ENCODE measurements around the gene C1QB.

The C1QB gene

DNA sequence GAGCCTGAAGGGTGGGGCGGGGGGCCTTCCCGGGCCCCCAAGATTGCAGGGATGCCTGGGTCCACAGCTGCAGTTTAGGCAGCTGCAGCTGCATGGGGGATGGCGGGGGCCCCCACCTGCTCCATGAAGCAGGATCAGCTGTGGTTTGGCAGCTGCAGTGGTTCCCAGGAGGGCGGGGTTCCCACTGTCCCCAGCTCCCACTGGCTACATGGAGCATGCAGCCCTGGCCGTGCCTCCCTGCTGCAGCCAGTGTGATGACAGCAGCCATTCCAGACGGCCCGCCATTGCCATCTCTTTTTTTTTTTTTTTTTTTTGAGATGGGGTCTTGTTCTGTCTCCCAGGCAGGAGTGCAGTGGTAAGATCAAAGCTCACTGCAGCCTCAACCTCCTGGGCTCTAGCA lies 17.6 kb upstream of the C1QB start:
- DNase-seq, result no peak

DNA sequence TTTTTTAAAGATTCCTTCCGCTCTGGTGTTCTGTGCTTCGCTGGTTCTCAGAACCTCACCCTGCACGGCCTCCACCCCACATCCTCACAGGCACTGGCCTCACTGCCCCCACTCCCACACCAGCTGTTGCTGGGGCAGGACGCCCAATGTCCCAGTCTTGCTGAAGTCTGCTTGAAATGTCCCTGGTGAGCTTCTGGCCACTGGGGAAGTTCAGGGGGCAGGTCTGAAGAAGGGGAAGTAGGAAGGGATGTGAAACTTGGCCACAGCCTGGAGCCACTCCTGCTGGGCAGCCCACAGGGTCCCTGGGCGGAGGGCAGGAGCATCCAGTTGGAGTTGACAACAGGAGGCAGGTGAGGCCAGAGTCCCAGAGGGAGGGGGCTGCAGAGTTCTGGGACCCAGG lies 16.7 kb upstream of the C1QB start, which contains the start of gene C1QA:
Gene C1QA, plus strand, starts transcription at position 276 of the 400 bp plus-strand sequence. CDS start 989 bp downstream, outside the sequence.
- DNase-seq, result no peak

DNA sequence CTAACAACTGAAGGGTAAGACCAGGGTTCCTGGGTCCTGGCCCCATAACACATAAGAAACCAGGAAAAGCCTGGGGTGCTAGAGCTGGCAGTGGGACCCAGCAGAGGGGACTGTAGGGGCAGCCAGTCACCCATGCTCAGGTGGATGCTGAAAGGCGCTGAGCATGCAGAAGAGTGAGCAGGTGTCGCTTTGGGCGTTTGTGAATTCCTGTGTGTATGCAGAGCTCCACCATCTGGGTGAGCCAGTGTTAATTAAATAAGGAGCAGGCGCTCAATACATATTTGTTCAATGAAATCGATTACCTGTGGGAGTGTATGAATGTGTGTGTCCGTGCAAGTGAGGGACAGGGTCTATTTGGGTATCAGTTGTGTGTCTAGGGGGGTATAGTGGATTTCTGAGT lies 16.1 kb upstream of the C1QB start:
- DNase-seq, result no peak

DNA sequence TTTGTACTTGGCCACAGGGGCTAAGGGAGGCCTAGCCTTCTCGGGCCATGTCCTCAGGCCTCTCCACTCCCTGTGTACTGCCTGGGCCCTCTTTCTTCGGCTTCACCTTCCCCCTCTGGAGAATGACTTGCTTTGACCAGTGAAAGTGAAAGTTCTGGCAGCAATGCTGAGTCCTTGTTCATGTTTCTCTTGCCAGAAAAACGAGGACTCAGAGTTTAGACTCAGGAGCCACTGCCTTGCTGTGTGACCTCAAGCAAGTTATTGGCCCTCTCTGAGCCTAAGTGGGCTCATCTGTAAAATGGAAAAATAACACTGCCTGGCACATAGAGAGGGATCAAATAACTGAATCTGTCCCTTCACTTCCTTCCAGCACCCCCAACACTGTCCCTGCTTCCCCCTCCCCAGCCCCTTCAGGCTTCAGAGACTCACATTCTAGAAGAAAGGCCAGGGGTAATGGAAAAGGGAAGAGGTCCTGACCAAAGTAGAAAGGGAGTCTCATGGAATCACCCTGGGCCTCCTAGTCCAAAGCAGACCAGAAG lies 15.1 kb upstream of the C1QB start:
- no peak for DNase-seq

DNA sequence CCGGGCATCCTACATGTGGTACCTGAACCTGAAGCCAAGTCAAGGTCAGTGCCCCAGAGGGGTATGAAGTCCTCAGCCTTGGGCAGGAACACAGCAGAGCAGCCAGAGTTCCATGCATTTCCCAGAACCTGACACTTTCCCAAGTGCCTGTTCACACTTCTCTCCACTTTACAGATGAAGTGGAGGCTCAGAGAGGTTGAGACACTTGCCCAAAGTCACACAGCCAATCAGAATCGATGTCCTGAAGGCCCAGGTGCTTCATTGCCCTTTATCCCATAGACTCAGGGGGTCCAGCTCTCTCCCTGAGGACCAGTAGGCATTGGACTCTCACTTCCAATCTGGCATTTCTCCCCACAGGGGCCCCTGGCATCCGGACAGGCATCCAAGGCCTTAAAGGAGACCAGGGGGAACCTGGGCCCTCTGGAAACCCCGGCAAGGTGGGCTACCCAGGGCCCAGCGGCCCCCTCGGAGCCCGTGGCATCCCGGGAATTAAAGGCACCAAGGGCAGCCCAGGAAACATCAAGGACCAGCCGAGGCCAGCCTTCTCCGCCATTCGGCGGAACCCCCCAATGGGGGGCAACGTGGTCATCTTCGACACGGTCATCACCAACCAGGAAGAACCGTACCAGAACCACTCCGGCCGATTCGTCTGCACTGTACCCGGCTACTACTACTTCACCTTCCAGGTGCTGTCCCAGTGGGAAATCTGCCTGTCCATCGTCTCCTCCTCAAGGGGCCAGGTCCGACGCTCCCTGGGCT lies 14.4 kb upstream of the C1QB start:
- no peak for DNase-seq

DNA sequence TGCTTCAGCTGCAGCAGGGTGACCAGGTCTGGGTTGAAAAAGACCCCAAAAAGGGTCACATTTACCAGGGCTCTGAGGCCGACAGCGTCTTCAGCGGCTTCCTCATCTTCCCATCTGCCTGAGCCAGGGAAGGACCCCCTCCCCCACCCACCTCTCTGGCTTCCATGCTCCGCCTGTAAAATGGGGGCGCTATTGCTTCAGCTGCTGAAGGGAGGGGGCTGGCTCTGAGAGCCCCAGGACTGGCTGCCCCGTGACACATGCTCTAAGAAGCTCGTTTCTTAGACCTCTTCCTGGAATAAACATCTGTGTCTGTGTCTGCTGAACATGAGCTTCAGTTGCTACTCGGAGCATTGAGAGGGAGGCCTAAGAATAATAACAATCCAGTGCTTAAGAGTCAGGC lies 13.8 kb upstream of the C1QB start:
- no peak for DNase-seq

DNA sequence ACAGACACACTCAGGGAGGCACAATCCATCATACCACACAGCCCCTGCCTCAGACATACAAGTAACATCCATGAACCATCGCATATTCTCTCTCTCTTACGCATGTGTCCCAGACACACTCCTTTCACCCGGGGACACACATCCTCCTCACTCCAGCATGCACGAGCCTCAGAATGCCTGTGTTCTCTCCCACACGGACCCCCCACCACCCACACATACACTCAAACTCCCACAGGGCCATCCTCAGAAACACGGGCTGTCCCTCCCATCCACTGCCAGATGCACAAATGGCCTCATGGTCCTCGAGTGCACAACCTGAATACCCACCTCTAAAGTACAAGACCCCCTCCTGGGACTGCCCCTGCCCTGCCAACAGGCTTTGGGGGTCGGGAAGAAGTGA lies 11.8 kb upstream of the C1QB start:
- no peak for DNase-seq

DNA sequence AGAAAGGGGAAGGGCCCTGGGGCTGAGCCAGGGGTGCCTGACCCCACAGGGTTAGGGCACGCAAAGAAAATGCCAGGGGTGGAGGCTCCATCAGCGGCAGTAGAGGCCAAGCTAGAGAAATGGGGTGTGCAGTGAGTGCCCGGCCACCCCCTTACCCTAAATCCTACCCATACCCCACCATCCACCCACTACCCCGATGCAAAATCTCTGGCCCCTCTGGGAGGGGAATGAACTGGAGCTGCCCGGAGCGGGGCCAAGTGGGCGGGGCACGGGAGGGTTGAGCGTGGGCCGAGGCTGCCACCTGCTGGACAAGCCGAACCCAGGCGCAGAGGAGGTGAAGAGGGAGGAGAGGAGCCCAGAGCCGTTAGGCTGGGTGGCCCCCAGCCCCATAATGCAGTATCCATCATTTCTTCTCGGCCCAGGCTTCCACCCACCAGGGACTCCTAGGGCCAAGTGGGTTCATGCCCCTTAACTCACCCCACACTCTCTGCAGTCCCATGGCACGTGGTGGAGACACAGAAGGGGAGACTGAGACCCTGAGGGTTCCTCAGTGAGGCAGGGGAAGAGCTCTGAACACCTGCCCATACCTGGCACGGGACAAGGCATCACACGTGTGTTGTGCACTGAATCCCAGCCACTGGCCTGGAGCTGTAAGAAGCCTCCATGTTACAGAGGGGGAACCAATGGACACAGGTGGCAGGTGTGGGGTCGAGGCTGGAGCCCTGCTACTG lies 11.0 kb upstream of the C1QB start:
- peak; percentile 77 for DNase-seq

DNA sequence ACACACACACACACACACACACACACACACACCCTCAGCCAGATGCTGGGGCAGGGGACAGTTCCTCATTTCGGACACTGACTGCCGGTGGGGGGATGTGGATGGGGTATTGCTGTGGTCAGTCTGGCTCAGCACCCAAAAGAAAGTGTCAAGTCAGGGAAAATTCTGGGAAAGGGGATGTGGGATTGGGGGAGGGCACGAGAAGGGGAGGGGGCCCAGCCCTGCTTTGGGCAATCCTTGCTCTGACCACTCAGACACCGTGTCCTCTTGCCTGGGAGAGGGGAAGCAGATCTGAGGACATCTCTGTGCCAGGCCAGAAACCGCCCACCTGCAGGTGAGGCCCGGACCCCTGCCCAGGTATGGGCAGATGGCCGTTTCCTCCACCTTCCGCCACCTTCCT lies 9.7 kb upstream of the C1QB start, which contains the start of gene C1QC:
Gene C1QC, plus strand, starts transcription at position 253 of the 400 bp plus-strand sequence. CDS start 391 bp downstream, outside the sequence.
- no peak for DNase-seq

DNA sequence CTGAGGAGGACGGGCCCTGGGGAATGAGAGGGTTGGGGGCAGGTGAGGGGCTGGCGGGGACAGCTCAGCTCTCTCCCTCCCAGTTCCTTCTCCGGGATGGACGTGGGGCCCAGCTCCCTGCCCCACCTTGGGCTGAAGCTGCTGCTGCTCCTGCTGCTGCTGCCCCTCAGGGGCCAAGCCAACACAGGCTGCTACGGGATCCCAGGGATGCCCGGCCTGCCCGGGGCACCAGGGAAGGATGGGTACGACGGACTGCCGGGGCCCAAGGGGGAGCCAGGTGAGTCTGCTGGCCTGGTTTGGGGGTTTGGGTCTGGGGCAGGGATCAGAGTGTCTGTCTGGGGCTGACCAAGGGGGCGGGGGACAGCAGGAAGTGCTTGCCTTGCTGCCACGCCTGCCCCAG lies 9.1 kb upstream of the C1QB start:
- DNase-seq, result no peak

DNA sequence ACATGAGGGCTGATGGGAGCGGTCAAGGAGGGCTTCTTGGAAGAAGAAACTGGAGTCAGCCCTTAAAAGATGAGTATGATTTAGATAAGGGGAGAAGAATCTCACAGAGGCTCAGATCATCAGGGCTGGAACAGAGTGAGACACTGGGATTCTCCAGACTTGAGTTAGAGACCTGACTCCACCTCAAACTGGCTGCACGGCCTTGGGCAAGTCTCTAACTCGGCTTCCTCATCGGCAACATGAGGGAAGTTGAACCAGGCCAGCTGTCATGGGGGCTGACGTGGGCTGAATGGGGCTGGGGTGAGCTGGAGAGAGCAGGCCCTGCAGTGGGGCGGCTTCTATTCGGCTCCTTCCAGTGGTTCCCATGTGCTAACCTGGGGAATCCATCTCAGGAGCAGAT lies 7.1 kb upstream of the C1QB start:
- no peak for DNase-seq

DNA sequence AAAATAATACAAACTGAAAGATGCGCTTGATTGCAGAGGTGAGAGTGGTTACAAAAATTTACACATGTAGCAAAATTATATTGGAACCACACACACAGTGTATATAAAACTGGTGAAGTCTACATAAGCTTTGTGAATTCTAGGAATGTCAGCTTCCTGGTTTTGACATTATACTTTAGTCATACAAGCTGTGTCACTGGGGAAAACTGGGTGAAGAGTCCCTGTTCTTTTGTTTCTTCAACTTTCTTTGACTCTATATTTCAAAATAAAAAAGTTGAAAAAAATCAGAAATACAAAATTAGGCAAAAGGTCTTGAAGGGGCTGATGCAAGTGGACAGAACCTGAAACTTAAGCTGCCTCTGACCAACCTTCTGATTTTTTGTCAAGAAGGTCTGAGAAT lies 6.7 kb upstream of the C1QB start:
- DNase-seq, result no peak

DNA sequence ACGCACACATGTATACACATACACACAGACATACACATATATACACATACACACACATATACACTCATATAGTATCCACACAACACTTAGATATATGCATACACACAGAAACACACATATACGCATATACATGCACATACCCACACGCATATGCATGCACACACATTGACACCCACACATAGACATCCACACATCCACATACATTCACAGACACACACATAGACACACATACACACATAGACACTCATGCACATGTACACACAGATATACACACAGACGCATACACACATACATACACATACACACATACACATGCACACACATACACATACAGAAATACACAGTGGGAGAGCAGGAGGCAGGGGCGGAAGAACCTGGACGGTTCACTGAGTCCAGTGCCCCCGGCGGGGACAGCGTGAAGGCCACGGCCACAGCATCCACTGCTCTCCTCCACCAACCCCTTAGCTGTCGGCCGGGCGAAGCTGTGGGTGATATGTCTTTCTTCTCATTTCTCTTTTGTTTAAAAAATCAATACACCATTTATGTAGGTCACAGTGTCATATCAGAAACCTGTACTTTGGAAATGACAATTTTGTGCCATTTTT lies 2.8 kb upstream of the C1QB start:
- DNase-seq, result no peak

DNA sequence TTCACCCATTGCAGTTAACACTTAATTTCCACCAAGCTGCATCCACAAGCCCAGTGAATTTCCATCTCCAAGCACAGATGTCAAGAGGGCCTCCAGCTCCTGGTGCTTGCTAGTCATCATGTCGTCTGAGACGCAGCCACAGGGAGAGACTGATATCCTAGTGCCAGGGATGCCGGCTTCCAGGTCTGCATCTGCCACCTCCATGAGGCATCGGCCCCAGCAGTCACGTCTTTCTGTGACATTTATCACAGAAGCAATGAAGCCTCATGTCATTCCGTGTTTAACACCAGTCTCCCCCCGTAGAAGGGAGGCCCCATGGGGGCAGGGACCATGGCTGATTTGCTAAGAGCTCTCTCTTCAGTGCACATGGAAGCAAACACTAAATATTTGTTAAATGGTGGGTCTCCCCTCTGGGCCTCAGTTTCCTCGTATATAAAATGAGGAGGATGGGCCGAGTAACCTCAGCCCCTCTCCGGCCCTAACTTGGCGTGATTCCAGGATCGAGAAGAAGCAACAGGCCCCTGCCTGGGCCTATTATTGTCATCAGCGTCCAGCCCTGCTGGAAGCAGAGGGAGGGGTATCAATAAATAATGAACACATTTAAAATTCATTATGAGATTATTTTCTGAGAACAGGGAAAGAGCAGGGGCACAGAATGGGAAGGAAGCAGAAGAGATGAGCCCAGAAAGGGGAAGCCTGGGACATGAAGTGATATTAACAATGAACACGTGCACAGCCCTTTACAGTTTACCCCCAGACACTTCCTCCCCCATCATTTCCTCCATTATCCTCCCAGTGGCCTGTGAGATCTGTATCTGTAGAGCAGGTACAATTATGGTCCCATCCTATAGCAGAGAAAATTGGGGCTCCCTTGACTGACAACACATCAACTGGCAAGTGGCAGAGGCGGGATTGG lies 837 bp upstream of the C1QB start:
- no peak for DNase-seq

DNA sequence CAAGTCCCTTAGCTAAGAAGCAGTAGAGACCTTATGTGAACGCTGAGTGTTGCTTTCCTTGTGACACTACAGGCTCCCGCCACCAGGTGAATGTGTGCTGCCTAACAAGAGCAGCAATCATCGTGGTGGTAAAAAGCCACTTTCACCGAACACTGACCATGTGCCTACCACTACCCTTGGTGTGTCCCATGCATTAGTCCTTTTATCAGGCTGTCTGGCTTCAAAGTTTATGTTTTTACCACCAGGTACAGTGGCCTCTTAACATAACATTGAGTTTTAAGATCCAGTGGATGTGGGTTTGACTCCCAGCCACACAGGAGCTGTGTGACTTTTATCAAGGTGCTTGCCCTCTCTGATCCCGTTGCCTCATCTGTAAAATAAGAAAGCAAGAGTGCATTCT lies 1.7 kb downstream of the C1QB start:
- DNase-seq, result no peak

DNA sequence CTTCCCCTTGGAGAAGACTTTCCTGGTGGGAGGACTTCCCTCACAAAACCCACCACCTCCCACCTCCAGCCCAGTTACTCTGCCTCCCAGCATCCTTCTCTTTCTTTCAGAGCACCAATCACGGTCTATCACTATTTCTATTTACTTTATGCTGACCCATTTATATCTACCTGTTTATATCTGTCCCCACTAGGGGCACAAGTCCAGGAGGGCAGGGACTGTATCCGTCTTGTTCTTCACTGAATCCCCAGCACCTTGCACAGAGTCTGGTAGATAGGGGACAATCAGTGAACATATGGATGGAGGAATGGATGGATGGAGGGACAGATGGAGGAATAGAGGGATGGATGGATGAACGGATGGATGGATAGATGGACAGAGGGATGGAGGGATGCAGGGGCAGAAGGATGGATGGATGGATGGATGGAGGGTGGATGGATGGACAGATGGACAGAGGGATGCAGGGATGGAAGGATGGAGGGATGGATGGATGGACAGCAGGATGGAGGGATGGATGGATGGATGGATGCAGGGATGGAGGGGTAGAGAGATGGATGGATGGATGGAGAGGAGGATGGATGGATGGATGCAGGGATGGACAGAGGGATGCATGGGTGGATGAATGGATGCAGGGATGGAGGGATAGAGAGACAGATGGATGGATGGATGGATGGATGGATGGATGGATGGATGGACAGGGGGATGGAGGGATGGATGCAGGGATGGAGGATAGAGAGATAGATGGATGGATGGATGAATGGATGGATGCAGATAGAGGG lies 5.5 kb downstream of the C1QB start:
- DNase-seq, result no peak

DNA sequence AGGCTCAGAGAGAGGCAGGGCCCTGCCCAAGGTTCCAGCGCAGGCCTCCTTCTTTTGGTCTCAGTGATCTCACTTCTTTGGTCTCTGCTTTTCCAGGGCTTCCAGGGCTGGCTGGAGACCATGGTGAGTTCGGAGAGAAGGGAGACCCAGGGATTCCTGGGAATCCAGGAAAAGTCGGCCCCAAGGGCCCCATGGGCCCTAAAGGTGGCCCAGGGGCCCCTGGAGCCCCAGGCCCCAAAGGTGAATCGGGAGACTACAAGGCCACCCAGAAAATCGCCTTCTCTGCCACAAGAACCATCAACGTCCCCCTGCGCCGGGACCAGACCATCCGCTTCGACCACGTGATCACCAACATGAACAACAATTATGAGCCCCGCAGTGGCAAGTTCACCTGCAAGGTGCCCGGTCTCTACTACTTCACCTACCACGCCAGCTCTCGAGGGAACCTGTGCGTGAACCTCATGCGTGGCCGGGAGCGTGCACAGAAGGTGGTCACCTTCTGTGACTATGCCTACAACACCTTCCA lies 7.7 kb downstream of the C1QB start:
- DNase-seq, result no peak

DNA sequence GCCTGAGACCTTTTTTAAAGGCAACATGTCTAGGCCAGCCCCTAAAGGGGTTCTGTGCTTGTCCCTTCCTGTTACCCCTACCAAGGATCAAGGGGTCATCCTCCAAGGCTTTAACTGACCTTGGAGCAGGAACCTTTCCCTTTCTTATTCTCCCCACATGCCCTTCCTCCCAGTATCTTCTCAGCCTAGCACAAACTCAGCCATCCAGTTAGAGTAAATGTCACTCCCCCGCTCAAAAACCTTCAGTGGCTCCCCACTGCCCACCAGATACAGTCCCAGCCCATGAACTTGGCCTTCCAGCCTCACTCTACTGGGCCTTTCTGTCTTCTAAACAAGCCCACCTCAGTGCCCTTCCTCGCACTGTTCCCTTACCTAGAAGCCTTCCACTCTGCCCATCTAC lies 8.8 kb downstream of the C1QB start:
- no peak for DNase-seq

DNA sequence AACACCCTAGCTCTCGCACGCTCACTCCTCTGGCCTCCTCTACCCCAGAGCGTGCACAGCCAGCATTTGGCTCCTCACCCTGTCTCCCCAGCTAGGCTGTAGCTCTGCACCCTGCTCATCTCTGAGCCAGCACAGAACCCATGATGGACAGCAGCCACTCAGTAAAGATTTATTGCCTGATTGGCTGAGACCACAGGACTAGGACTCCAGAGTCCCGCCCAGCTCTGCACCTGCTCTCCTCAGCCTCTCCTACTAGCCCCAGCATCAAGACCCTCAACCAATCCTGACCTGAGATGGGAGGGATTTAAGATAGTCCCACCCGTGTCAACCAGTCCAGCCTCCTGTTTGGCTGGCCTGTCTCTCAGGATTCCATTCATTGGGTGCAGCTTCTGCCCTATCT lies 9.3 kb downstream of the C1QB start:
- DNase-seq, result no peak

DNA sequence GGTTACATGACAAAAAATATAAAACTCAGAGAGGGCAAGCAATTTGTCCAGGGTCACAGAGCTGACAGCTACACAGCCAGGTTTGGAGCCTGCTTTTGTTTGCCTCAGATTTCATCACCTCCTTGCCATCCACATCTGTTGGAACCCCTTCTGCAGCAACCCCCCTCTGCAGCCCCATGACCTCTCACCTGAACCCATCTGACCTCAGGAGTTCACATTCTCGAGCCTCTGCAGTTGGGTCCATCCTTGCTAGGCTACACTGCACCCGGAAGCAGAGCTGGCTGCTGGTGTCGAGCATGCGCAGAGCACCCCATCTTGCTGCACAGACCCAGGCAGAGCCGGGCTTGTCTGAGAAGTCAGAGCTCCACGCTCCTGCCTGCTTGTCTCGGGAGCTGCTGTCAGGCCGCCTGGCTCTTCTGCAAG lies 10.0 kb downstream of the C1QB start:
- DNase-seq, result no peak

DNA sequence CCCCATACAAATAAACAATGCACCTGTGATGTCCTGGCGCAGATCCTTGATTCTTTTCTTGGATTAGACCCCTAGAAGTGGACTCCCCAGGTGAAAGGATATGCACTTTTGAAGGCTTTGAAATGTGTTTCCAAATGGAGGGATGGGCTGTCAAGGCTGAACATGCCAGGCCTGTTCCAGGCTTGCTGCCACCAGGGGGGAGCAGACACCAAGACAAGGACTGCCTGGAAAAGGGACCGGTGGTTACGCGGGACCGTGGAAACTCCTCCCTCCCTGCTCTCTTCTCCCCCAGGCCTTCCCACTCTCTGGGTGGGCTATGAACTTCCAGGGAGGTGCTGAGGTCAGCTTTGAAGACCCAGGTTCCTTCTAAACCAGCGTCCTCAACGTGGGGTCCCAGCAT lies 12.7 kb downstream of the C1QB start:
- DNase-seq, result no peak

DNA sequence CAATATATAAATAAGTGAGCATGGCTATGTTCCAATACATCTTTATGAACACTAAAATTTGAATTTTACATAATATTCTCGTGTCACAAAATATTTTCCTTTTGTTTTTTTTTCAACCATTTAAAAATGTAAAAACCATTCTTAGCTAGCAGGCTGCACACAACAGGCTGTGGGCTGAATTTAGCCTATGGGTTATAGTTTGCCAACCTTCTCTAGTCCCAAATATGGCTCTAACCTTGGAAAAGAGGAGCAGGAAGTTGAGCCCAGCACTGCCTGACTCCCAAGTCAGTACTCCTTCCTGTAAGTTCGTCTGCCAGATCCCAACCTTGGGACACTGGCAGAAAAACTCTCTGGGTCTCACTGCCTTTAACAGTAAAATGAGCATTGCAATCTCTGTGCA lies 13.4 kb downstream of the C1QB start:
- no peak for DNase-seq

Data from activated CD4-positive, CD25-positive, alpha-beta regulatory T cell treated with anti-CD3 and anti-CD28 coated beads, Interleukin-2, amount 50 U/mL, for 72 hours (primary cell).